SK-MEL-5 (cell line): ENCODE measurements around the gene WNT9A. TPM values are rescaled to one million over a fixed set of nuclear protein-coding genes. Genes with fewer than 3 reads are reported as not detected.

Experiments used
- DNase-seq: peaks from one replicate; pipeline ENCODE4 v3.0.0-alpha.2; 2016; ENCODE audit warnings: low read depth, low spot score
- in situ Hi-C: cut with HindIII; loops from 2 replicates; pipeline ENCODE4 v1.10.0; 2016; ENCODE audit warnings: low sequenced_read_pairs, high pct_unique_total_duplicates, low pct_unique_long_range_greater_than_20kb
- total RNA-seq: library from RNA; depleted of rRNA; stranded (reverse); fragments of >200 nt; shearing (Covaris generic); gene quantifications from 2 replicates; pipeline ENCODE4 v1.2.3, GENCODE V29; 2014

Gene WNT9A
- total RNA-seq, 1 experiment from 2014 or later: not detected

- in situ Hi-C loops: no loop called here
- no peak for DNase-seq
Observed at GRCh38 chr1:227934476-227935313, 13.0 kb downstream of the WNT9A start.

GRCh38 chr1:227929751-227930472 is 17.8 kb downstream of the WNT9A start:
- DNase-seq: no peak
- in situ Hi-C loops: no loop called here

GRCh38 chr1:227928811-227929375 is 18.8 kb downstream of the WNT9A start:
- DNase-seq: no peak
- in situ Hi-C loops: no loop called here

GRCh38 chr1:227927971-227928741 is 19.6 kb downstream of the WNT9A start:
- in situ Hi-C loops: no loop called here
- DNase-seq: no peak

GRCh38 chr1:227926896-227927885 is 20.5 kb downstream of the WNT9A start:
- no peak for DNase-seq
- in situ Hi-C loops: no loop called here

- in situ Hi-C loops: no loop called here
- DNase-seq: no peak
Observed at GRCh38 chr1:227926216-227926791, 21.4 kb downstream of the WNT9A start.

GRCh38 chr1:227925582-227926198 is 22.0 kb downstream of the WNT9A start:
- no peak for DNase-seq
- in situ Hi-C loops: no loop called here

GRCh38 chr1:227924833-227925574 is 22.7 kb downstream of the WNT9A start:
- DNase-seq: no peak
- in situ Hi-C loops: no loop called here

- DNase-seq: no peak
- in situ Hi-C loops: no loop called here
Observed at GRCh38 chr1:227924168-227924832, 23.4 kb downstream of the WNT9A start.

GRCh38 chr1:227923353-227924167 is 24.2 kb downstream of the WNT9A start:
- in situ Hi-C loops: no loop called here
- no peak for DNase-seq

- DNase-seq: no peak
- in situ Hi-C loops: no loop called here
Observed at GRCh38 chr1:227922501-227923352, 25.0 kb downstream of the WNT9A start.

- in situ Hi-C loops: no loop called here
- no peak for DNase-seq
Observed at GRCh38 chr1:227921461-227922185, 26.1 kb downstream of the WNT9A start.

- in situ Hi-C loops: no loop called here
- DNase-seq: no peak
Observed at GRCh38 chr1:227920896-227921295, 26.8 kb downstream of the WNT9A start.
